ENCODE measurements around the gene FOXL3. TPM values are rescaled to one million over a fixed set of nuclear protein-coding genes. Genes with fewer than 3 reads are reported as not detected.
A peak's percentile ranks its signal among the peaks of the same experiment; 100 is the strongest.

The FOXL3 gene
- total and polyA plus RNA-seq, 4 donors, result not detected

DNA sequence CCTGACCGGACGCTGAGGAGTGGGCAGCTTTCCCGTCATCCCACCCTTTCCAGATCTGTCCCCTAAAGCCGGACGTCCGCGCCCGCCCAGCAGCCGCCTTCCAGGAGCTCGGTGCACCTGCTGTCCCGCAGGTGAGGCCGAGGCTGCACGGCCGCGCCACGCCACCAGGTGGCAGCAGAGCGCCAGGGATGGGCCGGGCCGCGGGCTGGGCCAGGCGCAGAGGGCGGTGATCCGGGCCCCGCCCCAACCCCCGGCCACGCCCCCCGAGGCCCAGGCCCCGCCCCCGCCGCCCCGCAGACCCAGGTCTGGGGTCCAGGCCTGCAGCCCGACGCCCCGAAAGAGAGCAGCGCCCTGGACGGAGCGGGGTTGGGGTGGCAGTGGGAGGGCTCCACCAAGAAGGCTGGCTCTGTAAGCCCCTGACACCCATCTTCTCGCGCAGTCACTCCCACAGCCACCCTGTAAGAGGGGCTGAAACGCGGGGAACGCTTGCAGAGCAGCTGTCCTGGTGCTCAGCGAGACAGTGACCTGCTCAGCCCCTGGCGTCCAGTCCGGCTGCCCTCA lies 32.2 kb downstream of the FOXL3 start:
- DNase-seq (ENCODE audit: low spot score), result peak; percentile 86
- Histone ChIP-seq H3K4me3 (ENCODE audit: low read depth in 1 of 3, low read length in 3 of 3) (no peak overlapping the region), H3K27ac (ENCODE audit: low read depth in 1 of 2, low read length in 2 of 2) (no peak overlapping the region), H3K4me1 (ENCODE audit: control insufficient read depth in 4 of 4, insufficient read depth in 4 of 4, low read length in 3 of 4) (peaks cover 2 to 27% (median 15%) of the 10 kb centered on the region in 4 donors), H3K9me3 (ENCODE audit: control insufficient read depth in 4 of 4, low read length in 3 of 4) (peaks cover 0 to 2% (median 0%) of the 10 kb centered on the region in 4 donors), H3K36me3 (ENCODE audit: control insufficient read depth in 4 of 4, insufficient read depth in 3 of 4, low read depth in 1 of 4, low read length in 3 of 4) (no peaks in the 10 kb centered on the region), H3K27me3 (ENCODE audit: control insufficient read depth in 4 of 4, insufficient read depth in 4 of 4, low read length in 3 of 4) (no peaks in the 10 kb centered on the region), H3K9ac (ENCODE audit: low read depth in 1 of 2, low read length in 2 of 2) (no peak overlapping the region)
- TF ChIP-seq EGR1 (IDR thresholded peaks at IDR 0.05; ENCODE audit: low read depth in 2 of 2), result no peak
- no peak for TF ChIP-seq HNF4G (IDR thresholded peaks at IDR 0.05)
- TF ChIP-seq, protein P1, sequence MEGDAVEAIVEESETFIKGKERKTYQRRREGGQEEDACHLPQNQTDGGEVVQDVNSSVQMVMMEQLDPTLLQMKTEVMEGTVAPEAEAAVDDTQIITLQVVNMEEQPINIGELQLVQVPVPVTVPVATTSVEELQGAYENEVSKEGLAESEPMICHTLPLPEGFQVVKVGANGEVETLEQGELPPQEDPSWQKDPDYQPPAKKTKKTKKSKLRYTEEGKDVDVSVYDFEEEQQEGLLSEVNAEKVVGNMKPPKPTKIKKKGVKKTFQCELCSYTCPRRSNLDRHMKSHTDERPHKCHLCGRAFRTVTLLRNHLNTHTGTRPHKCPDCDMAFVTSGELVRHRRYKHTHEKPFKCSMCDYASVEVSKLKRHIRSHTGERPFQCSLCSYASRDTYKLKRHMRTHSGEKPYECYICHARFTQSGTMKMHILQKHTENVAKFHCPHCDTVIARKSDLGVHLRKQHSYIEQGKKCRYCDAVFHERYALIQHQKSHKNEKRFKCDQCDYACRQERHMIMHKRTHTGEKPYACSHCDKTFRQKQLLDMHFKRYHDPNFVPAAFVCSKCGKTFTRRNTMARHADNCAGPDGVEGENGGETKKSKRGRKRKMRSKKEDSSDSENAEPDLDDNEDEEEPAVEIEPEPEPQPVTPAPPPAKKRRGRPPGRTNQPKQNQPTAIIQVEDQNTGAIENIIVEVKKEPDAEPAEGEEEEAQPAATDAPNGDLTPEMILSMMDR (IDR thresholded peaks at IDR 0.05; ENCODE audit: low read depth, low read length, missing input control), result peak; percentile 90
- no peak for TF ChIP-seq JUND (IDR thresholded peaks at IDR 0.05)
- TF ChIP-seq HNF4A (conservative IDR thresholded peaks at IDR 0.05), result no peak
- TF ChIP-seq GABPA (IDR thresholded peaks at IDR 0.05 in 1 of 2, conservative IDR thresholded peaks at IDR 0.05 in 1 of 2), result no peak
- no peak for TF ChIP-seq RXRA (IDR thresholded peaks at IDR 0.05)
- TF ChIP-seq RAD21 (IDR thresholded peaks at IDR 0.05), result peak; percentile 73 to 84
- no peak for TF ChIP-seq NR2F2 (IDR thresholded peaks at IDR 0.05)
- no peak for TF ChIP-seq SP1 (IDR thresholded peaks at IDR 0.05)
- no peak for TF ChIP-seq TAF1 (conservative IDR thresholded peaks at IDR 0.05)
- WGBS, result 14% methylated on average over 45 of the region's 45 CpGs

GRCh38 chr7:322708-323111 lies 32.7 kb downstream of the FOXL3 start:
- TF ChIP-seq TAF1 (conservative IDR thresholded peaks at IDR 0.05) (no peak), JUND (IDR thresholded peaks at IDR 0.05) (no peak), GABPA (IDR thresholded peaks at IDR 0.05 in 1 of 2, conservative IDR thresholded peaks at IDR 0.05 in 1 of 2) (no peak), NR2F2 (IDR thresholded peaks at IDR 0.05) (no peak), SP1 (IDR thresholded peaks at IDR 0.05) (no peak), YY1 (IDR thresholded peaks at IDR 0.05) (no peak)
- no peak overlapping the region for H3K9ac ChIP-seq (ENCODE audit: low read depth in 1 of 2, low read length in 2 of 2)
- no peaks in the 10 kb centered on the region for H3K27me3 ChIP-seq (ENCODE audit: control insufficient read depth in 4 of 4, insufficient read depth in 4 of 4, low read length in 3 of 4)
- H3K27ac ChIP-seq (ENCODE audit: low read depth in 1 of 2, low read length in 2 of 2), result no peak overlapping the region
- H3K9me3 ChIP-seq (ENCODE audit: control insufficient read depth in 4 of 4, low read length in 3 of 4), result peaks cover 0 to 2% (median 0%) of the 10 kb centered on the region in 4 donors
- H3K36me3 ChIP-seq (ENCODE audit: control insufficient read depth in 4 of 4, insufficient read depth in 3 of 4, low read depth in 1 of 4, low read length in 3 of 4), result no peaks in the 10 kb centered on the region
- DNase-seq (ENCODE audit: low spot score), result no peak
- WGBS, result 94% methylated on average over 6 of the region's 6 CpGs
- H3K4me1 ChIP-seq (ENCODE audit: control insufficient read depth in 4 of 4, insufficient read depth in 4 of 4, low read length in 3 of 4), result peaks cover 6 to 31% (median 17%) of the 10 kb centered on the region in 4 donors
- H3K4me3 ChIP-seq (ENCODE audit: low read depth in 1 of 3, low read length in 3 of 3), result no peak overlapping the region

GRCh38 chr7:323410-323809 lies 33.4 kb downstream of the FOXL3 start:
- Histone ChIP-seq H3K9me3 (ENCODE audit: control insufficient read depth in 4 of 4, low read length in 3 of 4) (peaks cover 0 to 2% (median 0%) of the 10 kb centered on the region in 4 donors), H3K27me3 (ENCODE audit: control insufficient read depth in 4 of 4, insufficient read depth in 4 of 4, low read length in 3 of 4) (no peaks in the 10 kb centered on the region), H3K4me3 (ENCODE audit: low read depth in 1 of 3, low read length in 3 of 3) (no peak overlapping the region), H3K4me1 (ENCODE audit: control insufficient read depth in 4 of 4, insufficient read depth in 4 of 4, low read length in 3 of 4) (peaks cover 3 to 26% (median 15%) of the 10 kb centered on the region in 4 donors), H3K27ac (ENCODE audit: low read depth in 1 of 2, low read length in 2 of 2) (no peak overlapping the region), H3K36me3 (ENCODE audit: control insufficient read depth in 4 of 4, insufficient read depth in 3 of 4, low read depth in 1 of 4, low read length in 3 of 4) (no peaks in the 10 kb centered on the region), H3K9ac (ENCODE audit: low read depth in 1 of 2, low read length in 2 of 2) (no peak overlapping the region)
- 80% methylated on average over 10 of the region's 10 CpGs for WGBS
- no peak for DNase-seq (ENCODE audit: low spot score)
- TF ChIP-seq, protein P2, sequence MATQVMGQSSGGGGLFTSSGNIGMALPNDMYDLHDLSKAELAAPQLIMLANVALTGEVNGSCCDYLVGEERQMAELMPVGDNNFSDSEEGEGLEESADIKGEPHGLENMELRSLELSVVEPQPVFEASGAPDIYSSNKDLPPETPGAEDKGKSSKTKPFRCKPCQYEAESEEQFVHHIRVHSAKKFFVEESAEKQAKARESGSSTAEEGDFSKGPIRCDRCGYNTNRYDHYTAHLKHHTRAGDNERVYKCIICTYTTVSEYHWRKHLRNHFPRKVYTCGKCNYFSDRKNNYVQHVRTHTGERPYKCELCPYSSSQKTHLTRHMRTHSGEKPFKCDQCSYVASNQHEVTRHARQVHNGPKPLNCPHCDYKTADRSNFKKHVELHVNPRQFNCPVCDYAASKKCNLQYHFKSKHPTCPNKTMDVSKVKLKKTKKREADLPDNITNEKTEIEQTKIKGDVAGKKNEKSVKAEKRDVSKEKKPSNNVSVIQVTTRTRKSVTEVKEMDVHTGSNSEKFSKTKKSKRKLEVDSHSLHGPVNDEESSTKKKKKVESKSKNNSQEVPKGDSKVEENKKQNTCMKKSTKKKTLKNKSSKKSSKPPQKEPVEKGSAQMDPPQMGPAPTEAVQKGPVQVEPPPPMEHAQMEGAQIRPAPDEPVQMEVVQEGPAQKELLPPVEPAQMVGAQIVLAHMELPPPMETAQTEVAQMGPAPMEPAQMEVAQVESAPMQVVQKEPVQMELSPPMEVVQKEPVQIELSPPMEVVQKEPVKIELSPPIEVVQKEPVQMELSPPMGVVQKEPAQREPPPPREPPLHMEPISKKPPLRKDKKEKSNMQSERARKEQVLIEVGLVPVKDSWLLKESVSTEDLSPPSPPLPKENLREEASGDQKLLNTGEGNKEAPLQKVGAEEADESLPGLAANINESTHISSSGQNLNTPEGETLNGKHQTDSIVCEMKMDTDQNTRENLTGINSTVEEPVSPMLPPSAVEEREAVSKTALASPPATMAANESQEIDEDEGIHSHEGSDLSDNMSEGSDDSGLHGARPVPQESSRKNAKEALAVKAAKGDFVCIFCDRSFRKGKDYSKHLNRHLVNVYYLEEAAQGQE (IDR thresholded peaks at IDR 0.05), result no peak
- TF ChIP-seq SP1 (IDR thresholded peaks at IDR 0.05), result no peak
- TF ChIP-seq HNF4A (conservative IDR thresholded peaks at IDR 0.05), result no peak
- no peak for TF ChIP-seq HNF4G (IDR thresholded peaks at IDR 0.05)
- TF ChIP-seq, protein P1 (IDR thresholded peaks at IDR 0.05; ENCODE audit: low read depth, low read length, missing input control), result no peak
- TF ChIP-seq NR2F2 (IDR thresholded peaks at IDR 0.05), result no peak
- TF ChIP-seq FOXA2 (IDR thresholded peaks at IDR 0.05), result no peak
- no peak for TF ChIP-seq EGR1 (IDR thresholded peaks at IDR 0.05; ENCODE audit: low read depth in 2 of 2)
- no peak for TF ChIP-seq TAF1 (conservative IDR thresholded peaks at IDR 0.05)
- TF ChIP-seq GABPA (IDR thresholded peaks at IDR 0.05 in 1 of 2, conservative IDR thresholded peaks at IDR 0.05 in 1 of 2), result no peak
- no peak for TF ChIP-seq ATF3 (IDR thresholded peaks at IDR 0.05)
- TF ChIP-seq, protein P3, sequence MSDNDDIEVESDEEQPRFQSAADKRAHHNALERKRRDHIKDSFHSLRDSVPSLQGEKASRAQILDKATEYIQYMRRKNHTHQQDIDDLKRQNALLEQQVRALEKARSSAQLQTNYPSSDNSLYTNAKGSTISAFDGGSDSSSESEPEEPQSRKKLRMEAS (IDR thresholded peaks at IDR 0.05), result no peak
- no peak for TF ChIP-seq RXRA (IDR thresholded peaks at IDR 0.05)
- no peak for TF ChIP-seq RAD21 (IDR thresholded peaks at IDR 0.05)
- TF ChIP-seq YY1 (IDR thresholded peaks at IDR 0.05), result no peak

Data from liver (tissue), 9 donors.